Endothelial cell of umbilical vein (primary cell): ENCODE measurements around the gene MYO16.

ENCODE experiments used
- CTCF ChIP-seq, 2 donors: IDR thresholded peaks; 1 replicate in 1 of 2; 2 replicates in 1 of 2; pipeline ENCODE4 v1.5.1; 2011; ENCODE audit warnings: low read length in 2 of 2, mild to moderate bottlenecking in 2 of 2, moderate library complexity in 2 of 2, control low read depth in 1 of 2, inconsistent platforms in 1 of 2, low read depth in 1 of 2; ENCODE audit not compliant: insufficient read depth in 1 of 2; ENCODE audit errors: extremely low read depth in 1 of 2
- EZH2 ChIP-seq: IDR thresholded peaks from 2 replicates; pipeline ENCODE4 v1.6.1; 2012; ENCODE audit warnings: borderline replicate concordance, low read depth, mild to moderate bottlenecking, moderate library complexity, low read length, inconsistent platforms; ENCODE audit not compliant: severe bottlenecking
- FOS ChIP-seq: IDR thresholded peaks from 2 replicates; pipeline ENCODE4 v1.6.1; 2011; ENCODE audit warnings: mild to moderate bottlenecking, low read length, moderate library complexity, borderline replicate concordance; ENCODE audit not compliant: insufficient read depth
- JUN ChIP-seq: IDR thresholded peaks from 2 replicates; pipeline ENCODE4 v1.6.1; 2011; ENCODE audit warnings: borderline replicate concordance, low read depth; ENCODE audit not compliant: insufficient read length, insufficient read depth
- MAX ChIP-seq: IDR thresholded peaks from 2 replicates; pipeline ENCODE4 v1.6.1; 2011; ENCODE audit not compliant: insufficient read depth, insufficient read length
- MYC ChIP-seq: IDR thresholded peaks from one replicate; pipeline ENCODE4 v1.6.1; 2011; ENCODE audit warnings: mild to moderate bottlenecking, low read depth, low read length
- POLR2A ChIP-seq: IDR thresholded peaks from 2 replicates; pipeline ENCODE4 v1.6.1; 2012; ENCODE audit warnings: low read depth, mild to moderate bottlenecking, control low read depth, low read length
- POLR2AphosphoS5 ChIP-seq: IDR thresholded peaks from 2 replicates; pipeline ENCODE4 v1.6.1; 2012; ENCODE audit warnings: low read depth, mild to moderate bottlenecking, control low read depth, low read length, moderate library complexity; ENCODE audit not compliant: insufficient read depth

- TF ChIP-seq CTCF (IDR thresholded peaks at IDR 0.05; ENCODE audit: extremely low read depth in 1 of 2, insufficient read depth in 1 of 2, low read depth in 1 of 2, low read length in 2 of 2) (no peak), POLR2A (no peak), POLR2AphosphoS5 (no peak), EZH2 (no peak), MAX (no peak), JUN (no peak), MYC (no peak), FOS (no peak)
Measured at GRCh38 chr13:109121826-109122225, 492.4 kb downstream of the MYO16 start.
